Lower leg skin (tissue), 4 donors: ENCODE results near the gene DUOXA1. TPM values are rescaled to one million over a fixed set of nuclear protein-coding genes. Genes with fewer than 3 reads are reported as not detected.

Experiments used
- DNase-seq, 2 donors: peaks; one replicate each; pipeline ENCODE4 v3.0.0-alpha.2; 2019; ENCODE audit warnings: low spot score in 2 of 2
- H3K4me3 ChIP-seq: fragments of 200-600 bp; sonication (generic); 2 replicates; pipeline ENCODE4 v1.5.1; 2017; ENCODE audit warnings: mild to moderate bottlenecking, low read depth; ENCODE audit not compliant: poor library complexity, severe bottlenecking
- CTCF ChIP-seq, 3 donors: fragments of 450-650 bp; IDR thresholded peaks; one replicate each; pipeline ENCODE4 v1.5.1; 2016; ENCODE audit warnings: antibody characterized with exemption in 3 of 3, mild to moderate bottlenecking in 3 of 3, moderate library complexity in 2 of 3
- POLR2A ChIP-seq, 2 donors: fragments of 450-650 bp; IDR thresholded peaks; one replicate each; pipeline ENCODE4 v1.6.1; 2016 to 2017; ENCODE audit warnings: antibody characterized with exemption in 2 of 2, mild to moderate bottlenecking in 1 of 2, moderate library complexity in 1 of 2
- WGBS, 2 donors: methylation state at CpG; one replicate each; pipeline ENCODE4 v1.1.5; 2018; 5-methylcytosine and 5-hydroxymethylcytosine counted together
- intact Hi-C: fragments of 100-400 bp; cut with DNase I; formaldehyde crosslinking; loops from one replicate; pipeline ENCODE4 v1.15.0; 2023; ENCODE audit warnings: low total_unique reads
- total RNA-seq, 4 donors: library from RNA; depleted of rRNA; stranded (reverse); fragments of >200 nt; gene quantifications; one replicate each; pipeline ENCODE4 v1.1.0, GENCODE V29; 2016

DUOXA1 gene
- total RNA-seq, 4 donors from 2014 or later, result 58.1 to 112 (median 99.0) TPM

GRCh38 chr15:45150997-45151396, 21.3 kb upstream of the DUOXA1 start:
- TF ChIP-seq CTCF (IDR thresholded peaks at IDR 0.05) (no peak), POLR2A (IDR thresholded peaks at IDR 0.05) (no peak)
- H3K4me3 ChIP-seq, result no peak overlapping the region
- WGBS, 2 donors, result 91 to 97% methylated on average over 6 of the region's 6 CpGs
- intact Hi-C loops, result no loop called here
- no peak for DNase-seq

- WGBS, 2 donors, result 78 to 93% methylated on average over 2 to 6 of the region's 6 CpGs
- TF ChIP-seq CTCF (IDR thresholded peaks at IDR 0.05) (no peak), POLR2A (IDR thresholded peaks at IDR 0.05) (no peak)
- no peak overlapping the region for H3K4me3 ChIP-seq
- intact Hi-C loops, result no loop called here
- DNase-seq, result no peak
Observed at GRCh38 chr15:45150481-45150880, 20.8 kb upstream of the DUOXA1 start.

GRCh38 chr15:45149060-45149459, 19.4 kb upstream of the DUOXA1 start:
- intact Hi-C loops, result no loop called here
- DNase-seq, result no peak
- WGBS, 2 donors, result 54 to 67% methylated on average over 1 of the region's 1 CpG
- H3K4me3 ChIP-seq, result no peak overlapping the region
- TF ChIP-seq CTCF (IDR thresholded peaks at IDR 0.05), result no peak
- TF ChIP-seq POLR2A (IDR thresholded peaks at IDR 0.05), result no peak

GRCh38 chr15:45148076-45149059, 18.7 kb upstream of the DUOXA1 start:
- TF ChIP-seq POLR2A (IDR thresholded peaks at IDR 0.05) (no peak), CTCF (IDR thresholded peaks at IDR 0.05) (no peak)
- no peak overlapping the region for H3K4me3 ChIP-seq
- intact Hi-C loops, result no loop called here
- DNase-seq, result no peak
- WGBS, 2 donors, result 67 to 78% methylated on average over 12 of the region's 12 CpGs

- DNase-seq, result no peak
- H3K4me3 ChIP-seq, result no peak overlapping the region
- intact Hi-C loops, result no loop called here
- TF ChIP-seq POLR2A (IDR thresholded peaks at IDR 0.05) (no peak), CTCF (IDR thresholded peaks at IDR 0.05) (no peak)
- 94 to 96% methylated on average over 7 of the region's 7 CpGs for WGBS, 2 donors
Observed at GRCh38 chr15:45147606-45148005, 17.9 kb upstream of the DUOXA1 start.
